ENCODE data around the gene IGSF21.

Gene IGSF21

GRCh38 chr1:18148461-18148860 is 40.9 kb downstream of the IGSF21 start:
- TF ChIP-seq, protein P1, sequence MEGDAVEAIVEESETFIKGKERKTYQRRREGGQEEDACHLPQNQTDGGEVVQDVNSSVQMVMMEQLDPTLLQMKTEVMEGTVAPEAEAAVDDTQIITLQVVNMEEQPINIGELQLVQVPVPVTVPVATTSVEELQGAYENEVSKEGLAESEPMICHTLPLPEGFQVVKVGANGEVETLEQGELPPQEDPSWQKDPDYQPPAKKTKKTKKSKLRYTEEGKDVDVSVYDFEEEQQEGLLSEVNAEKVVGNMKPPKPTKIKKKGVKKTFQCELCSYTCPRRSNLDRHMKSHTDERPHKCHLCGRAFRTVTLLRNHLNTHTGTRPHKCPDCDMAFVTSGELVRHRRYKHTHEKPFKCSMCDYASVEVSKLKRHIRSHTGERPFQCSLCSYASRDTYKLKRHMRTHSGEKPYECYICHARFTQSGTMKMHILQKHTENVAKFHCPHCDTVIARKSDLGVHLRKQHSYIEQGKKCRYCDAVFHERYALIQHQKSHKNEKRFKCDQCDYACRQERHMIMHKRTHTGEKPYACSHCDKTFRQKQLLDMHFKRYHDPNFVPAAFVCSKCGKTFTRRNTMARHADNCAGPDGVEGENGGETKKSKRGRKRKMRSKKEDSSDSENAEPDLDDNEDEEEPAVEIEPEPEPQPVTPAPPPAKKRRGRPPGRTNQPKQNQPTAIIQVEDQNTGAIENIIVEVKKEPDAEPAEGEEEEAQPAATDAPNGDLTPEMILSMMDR (IDR thresholded peaks at IDR 0.05; ENCODE audit: low read length, missing control alignments), result no peak
- H3K4me3 ChIP-seq (replicated peaks; ENCODE audit: low read depth, low read length), result no peak overlapping the region
- DNase-seq (ENCODE audit: low read depth), result no peak

GRCh38 chr1:18149027-18149641 is 41.5 kb downstream of the IGSF21 start:
- TF ChIP-seq, protein P1 (IDR thresholded peaks at IDR 0.05; ENCODE audit: low read length, missing control alignments), result no peak
- no peak overlapping the region for H3K4me3 ChIP-seq (replicated peaks; ENCODE audit: low read depth, low read length)
- no peak for DNase-seq (ENCODE audit: low read depth)

DNA sequence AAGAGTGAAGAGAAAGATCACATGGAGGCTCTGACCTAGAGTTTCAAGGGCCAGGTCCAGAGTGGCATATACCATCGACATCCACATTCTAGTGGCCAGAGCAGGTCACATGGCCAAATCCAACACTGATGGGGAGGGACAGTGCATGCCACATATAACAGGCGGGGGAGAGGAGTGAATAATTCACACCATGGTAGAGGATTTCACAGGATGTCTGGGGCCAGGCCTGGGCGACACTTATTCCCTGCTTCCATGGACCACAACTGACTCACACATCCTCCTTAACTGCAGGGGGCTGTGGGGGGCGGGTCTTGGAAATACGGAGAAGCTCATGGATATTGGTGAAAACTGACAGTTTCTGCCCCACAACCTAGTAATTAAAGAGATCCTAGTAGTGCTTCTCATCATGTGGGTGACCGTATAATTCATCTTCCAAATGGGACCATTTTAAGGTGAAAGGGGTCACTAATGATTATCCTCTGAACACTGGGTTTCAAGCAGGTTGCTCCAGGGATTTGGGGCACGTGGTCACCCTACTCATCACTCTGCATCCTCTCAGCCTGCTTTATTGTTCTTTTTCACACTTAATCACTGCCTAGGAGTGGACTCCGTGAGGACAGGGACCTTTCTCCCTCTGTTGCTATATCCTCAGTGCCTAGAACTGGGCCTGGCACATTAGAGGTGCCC is 44.0 kb downstream of the IGSF21 start:
- no peak overlapping the region for H3K4me3 ChIP-seq (replicated peaks; ENCODE audit: low read depth, low read length)
- TF ChIP-seq, protein P1 (IDR thresholded peaks at IDR 0.05; ENCODE audit: low read length, missing control alignments), result no peak
- DNase-seq (ENCODE audit: low read depth), result no peak

- TF ChIP-seq, protein P1 (IDR thresholded peaks at IDR 0.05; ENCODE audit: low read length, missing control alignments), result no peak
- DNase-seq (ENCODE audit: low read depth), result no peak
- H3K4me3 ChIP-seq (replicated peaks; ENCODE audit: low read depth, low read length), result no peak overlapping the region
Measured at GRCh38 chr1:18154430-18155194, 47.0 kb downstream of the IGSF21 start.

DNA sequence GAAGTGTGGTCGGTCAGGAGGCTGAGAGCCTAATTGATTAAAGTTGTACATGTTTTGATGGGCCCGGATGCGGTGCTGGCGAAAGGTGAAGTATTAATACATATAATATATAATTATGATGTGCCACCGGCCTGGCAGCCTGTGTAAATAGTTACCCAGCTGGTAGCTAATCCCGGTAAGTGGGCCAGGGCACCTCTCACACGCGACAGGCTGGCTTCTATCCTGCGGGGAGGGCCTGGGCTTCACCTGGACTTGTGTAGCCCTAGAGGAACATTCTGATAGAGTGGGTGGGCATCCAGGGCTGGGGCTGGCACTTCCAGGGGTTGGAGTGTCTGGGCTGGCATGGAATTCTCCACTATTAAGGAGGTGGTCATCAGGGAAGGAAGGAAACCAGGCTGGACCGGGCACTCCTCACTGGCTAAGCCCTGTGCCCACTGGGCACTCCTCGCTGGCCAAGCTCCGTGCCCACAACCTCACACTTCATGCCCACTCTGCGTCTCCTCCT is 48.3 kb downstream of the IGSF21 start:
- DNase-seq (ENCODE audit: low read depth), result no peak
- no peak overlapping the region for H3K4me3 ChIP-seq (replicated peaks; ENCODE audit: low read depth, low read length)
- TF ChIP-seq, protein P1 (IDR thresholded peaks at IDR 0.05; ENCODE audit: low read length, missing control alignments), result no peak

DNA sequence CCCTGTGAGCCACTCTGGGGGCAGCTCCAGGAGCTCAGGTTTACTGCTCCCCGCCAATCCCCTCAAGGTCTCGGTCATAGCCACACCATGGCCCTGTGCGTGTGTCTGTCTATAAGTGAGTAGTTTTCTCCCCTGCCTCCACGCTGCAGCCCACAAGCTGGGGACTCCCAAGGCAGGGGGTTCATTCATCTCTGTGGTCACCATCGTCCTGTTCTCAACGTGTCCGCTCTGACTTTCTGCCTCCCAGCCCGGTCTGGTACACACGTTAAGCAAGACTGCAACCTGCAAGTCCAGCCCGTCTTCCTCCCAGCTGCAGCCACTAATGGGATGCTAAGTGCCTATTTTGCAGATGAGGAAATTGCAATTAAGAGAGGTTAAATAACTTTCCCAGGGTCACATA is 49.8 kb downstream of the IGSF21 start:
- no peak overlapping the region for H3K4me3 ChIP-seq (replicated peaks; ENCODE audit: low read depth, low read length)
- no peak for DNase-seq (ENCODE audit: low read depth)
- TF ChIP-seq, protein P1 (IDR thresholded peaks at IDR 0.05; ENCODE audit: low read length, missing control alignments), result no peak

Measured in fibroblast of pulmonary artery (primary cell).